ENCODE measurements around the gene COG8.

COG8 gene

GRCh38 chr16:69316595-69317034, 22.7 kb downstream of the COG8 start:
- H3K79me2 ChIP-seq (ENCODE audit: insufficient read depth, low read length) = peaks cover 35% of the 10 kb centered on the region

GRCh38 chr16:69315486-69316311, 23.7 kb downstream of the COG8 start:
- Histone ChIP-seq H3K4me3 (ENCODE audit: insufficient read depth, low read length, poor library complexity, severe bottlenecking) (no peak overlapping the region), H3K9ac (ENCODE audit: low read length) (no peak overlapping the region), H3K79me2 (ENCODE audit: insufficient read depth, low read length) (peaks cover 35% of the 10 kb centered on the region), H3K9me3 (ENCODE audit: insufficient read depth, low read length) (no peaks in the 10 kb centered on the region), H3K4me2 (ENCODE audit: low read depth, low read length, poor library complexity, severe bottlenecking) (no peak overlapping the region), H3F3A (ENCODE audit: insufficient read depth) (no peaks in the 10 kb centered on the region), H3K36me3 (ENCODE audit: low read length) (no peaks in the 10 kb centered on the region), H3K9me2 (replicated peaks; ENCODE audit: insufficient read depth, low read length) (no peaks in the 10 kb centered on the region), H3K27ac (ENCODE audit: low read depth, low read length) (no peak overlapping the region), H3K27me3 (ENCODE audit: low read length) (no peaks in the 10 kb centered on the region), H2AFZ (ENCODE audit: low read depth, low read length, severe bottlenecking) (no peak overlapping the region), H4K20me1 (ENCODE audit: low read depth, low read length) (no peaks in the 10 kb centered on the region; the same call in 1 of the 2 replicates)
- TF ChIP-seq CTCF (IDR thresholded peaks at IDR 0.05; ENCODE audit: insufficient read depth, low read length, poor library complexity, severe bottlenecking) = no peak
- no peak for TF ChIP-seq EZH2phosphoT487 (conservative IDR thresholded peaks at IDR 0.05; ENCODE audit: low read length)

More at GRCh38 chr16:69316595-69317034, 22.7 kb downstream of the COG8 start:
- Histone ChIP-seq H3K9me2 (replicated peaks; ENCODE audit: insufficient read depth, low read length) (no peaks in the 10 kb centered on the region), H3K9me3 (ENCODE audit: insufficient read depth, low read length) (no peaks in the 10 kb centered on the region), H3K36me3 (ENCODE audit: low read length) (no peaks in the 10 kb centered on the region), H3F3A (ENCODE audit: insufficient read depth) (no peaks in the 10 kb centered on the region), H3K4me3 (ENCODE audit: insufficient read depth, low read length, poor library complexity, severe bottlenecking) (no peak overlapping the region), H3K9ac (ENCODE audit: low read length) (no peak overlapping the region), H3K27me3 (ENCODE audit: low read length) (no peaks in the 10 kb centered on the region), H4K20me1 (ENCODE audit: low read depth, low read length) (no peaks in the 10 kb centered on the region; the same call in 1 of the 2 replicates), H2AFZ (ENCODE audit: low read depth, low read length, severe bottlenecking) (no peak overlapping the region), H3K27ac (ENCODE audit: low read depth, low read length) (no peak overlapping the region), H3K4me2 (ENCODE audit: low read depth, low read length, poor library complexity, severe bottlenecking) (no peak overlapping the region)
- TF ChIP-seq CTCF (IDR thresholded peaks at IDR 0.05; ENCODE audit: insufficient read depth, low read length, poor library complexity, severe bottlenecking) (no peak), EZH2phosphoT487 (conservative IDR thresholded peaks at IDR 0.05; ENCODE audit: low read length) (no peak)

- H3K4me3 ChIP-seq (ENCODE audit: insufficient read depth, low read length, poor library complexity, severe bottlenecking) = no peak overlapping the region
- H3K79me2 ChIP-seq (ENCODE audit: insufficient read depth, low read length) = peaks cover 35% of the 10 kb centered on the region
- H3F3A ChIP-seq (ENCODE audit: insufficient read depth) = 0 out of 2 replicates have a peak, but pooled peaks cover under 1% of the 10 kb centered on the region
- no peak overlapping the region for H3K4me2 ChIP-seq (ENCODE audit: low read depth, low read length, poor library complexity, severe bottlenecking)
- no peaks in the 10 kb centered on the region for H3K9me3 ChIP-seq (ENCODE audit: insufficient read depth, low read length)
- no peaks in the 10 kb centered on the region for H3K36me3 ChIP-seq (ENCODE audit: low read length)
- no peak overlapping the region for H3K9ac ChIP-seq (ENCODE audit: low read length)
- H4K20me1 ChIP-seq (ENCODE audit: low read depth, low read length) = no peaks in the 10 kb centered on the region; the same call in 1 of the 2 replicates
- TF ChIP-seq CTCF (IDR thresholded peaks at IDR 0.05; ENCODE audit: insufficient read depth, low read length, poor library complexity, severe bottlenecking) = no peak
- no peak for TF ChIP-seq EZH2phosphoT487 (conservative IDR thresholded peaks at IDR 0.05; ENCODE audit: low read length)
- no peaks in the 10 kb centered on the region for H3K9me2 ChIP-seq (replicated peaks; ENCODE audit: insufficient read depth, low read length)
- H3K27ac ChIP-seq (ENCODE audit: low read depth, low read length) = no peak overlapping the region
- no peak overlapping the region for H2AFZ ChIP-seq (ENCODE audit: low read depth, low read length, severe bottlenecking)
- no peaks in the 10 kb centered on the region for H3K27me3 ChIP-seq (ENCODE audit: low read length)
Measured at GRCh38 chr16:69314534-69314933, 24.8 kb downstream of the COG8 start.

Measured in SU-DHL-6 (cell line).